ENCODE measurements around the gene NMBR. TPM values are rescaled to one million over a fixed set of nuclear protein-coding genes. Genes with fewer than 3 reads are reported as not detected.
"Not testable (repeated sequence)": the region's sequence is repeated elsewhere in the genome, so short reads cannot be mapped to it uniquely, and the experiment has no call there.

Gene NMBR
- total RNA-seq, 2 donors from 2014 or later: 0.49 TPM; not detected in 1

GRCh38 chr6:142068416-142068815 is 78.5 kb downstream of the NMBR start:
- Histone ChIP-seq H3K4me3 (no peak overlapping the region), H3K4me1 (ENCODE audit: control insufficient read depth in 1 of 2, low read depth in 2 of 2) (no peaks in the 10 kb centered on the region), H3K36me3 (no peaks in the 10 kb centered on the region), H3K27me3 (replicated peaks; ENCODE audit: insufficient read depth) (no peaks in the 10 kb centered on the region), H3K9me3 (no peaks in the 10 kb centered on the region), H3K27ac (no peak overlapping the region)
- no peak for TF ChIP-seq CTCF (IDR thresholded peaks at IDR 0.05)
- DNase-seq (ENCODE audit: low spot score) (no peak), ATAC-seq (ENCODE audit: insufficient number of reproducible peaks, low FRiP score, low read depth) (no peak)

- H3K27ac ChIP-seq; DNase-seq (ENCODE audit: low spot score); ATAC-seq (ENCODE audit: insufficient number of reproducible peaks, low FRiP score, low read depth); H3K4me1 ChIP-seq (ENCODE audit: control insufficient read depth in 1 of 2, low read depth in 2 of 2); H3K9me3 ChIP-seq; H3K36me3 ChIP-seq; H3K4me3 ChIP-seq; H3K27me3 ChIP-seq (replicated peaks; ENCODE audit: insufficient read depth): not testable (repeated sequence)
These were observed 84.1 kb downstream of the NMBR start for GRCh38 chr6:142062861-142063260.

GRCh38 chr6:142058551-142059290 is 88.2 kb downstream of the NMBR start:
- H3K27ac ChIP-seq: no peak overlapping the region
- no peak overlapping the region for H3K4me3 ChIP-seq
- TF ChIP-seq CTCF (IDR thresholded peaks at IDR 0.05): no peak
- H3K27me3 ChIP-seq (replicated peaks; ENCODE audit: insufficient read depth): no peaks in the 10 kb centered on the region
- DNase-seq (ENCODE audit: low spot score): no peak
- H3K36me3 ChIP-seq: no peaks in the 10 kb centered on the region
- no peaks in the 10 kb centered on the region for H3K4me1 ChIP-seq (ENCODE audit: control insufficient read depth in 1 of 2, low read depth in 2 of 2)
- peaks cover 3% of the 10 kb centered on the region for H3K9me3 ChIP-seq
- no peak for ATAC-seq (ENCODE audit: insufficient number of reproducible peaks, low FRiP score, low read depth)

GRCh38 chr6:142055219-142055618 is 91.7 kb downstream of the NMBR start:
- TF ChIP-seq CTCF (IDR thresholded peaks at IDR 0.05): no peak
- no peak for DNase-seq (ENCODE audit: low spot score)
- ATAC-seq (ENCODE audit: insufficient number of reproducible peaks, low FRiP score, low read depth): no peak
- Histone ChIP-seq H3K9me3 (peaks cover 5% of the 10 kb centered on the region), H3K27me3 (replicated peaks; ENCODE audit: insufficient read depth) (no peaks in the 10 kb centered on the region), H3K27ac (no peak overlapping the region), H3K36me3 (no peaks in the 10 kb centered on the region), H3K4me3 (no peak overlapping the region), H3K4me1 (ENCODE audit: control insufficient read depth in 1 of 2, low read depth in 2 of 2) (no peaks in the 10 kb centered on the region)

- no peak for DNase-seq (ENCODE audit: low spot score)
- Histone ChIP-seq H3K27me3 (replicated peaks; ENCODE audit: insufficient read depth) (no peaks in the 10 kb centered on the region), H3K4me3 (no peak overlapping the region), H3K36me3 (no peaks in the 10 kb centered on the region), H3K27ac (no peak overlapping the region), H3K4me1 (ENCODE audit: control insufficient read depth in 1 of 2, low read depth in 2 of 2) (no peaks in the 10 kb centered on the region), H3K9me3 (peaks cover 8% of the 10 kb centered on the region)
- no peak for TF ChIP-seq CTCF (IDR thresholded peaks at IDR 0.05)
- ATAC-seq (ENCODE audit: insufficient number of reproducible peaks, low FRiP score, low read depth): no peak
These were observed 95.5 kb downstream of the NMBR start for GRCh38 chr6:142051404-142051803.

- H3K4me3 ChIP-seq: no peak overlapping the region
- ATAC-seq (ENCODE audit: insufficient number of reproducible peaks, low FRiP score, low read depth) (no peak), DNase-seq (ENCODE audit: low spot score) (no peak)
- H3K9me3 ChIP-seq: peaks cover 5% of the 10 kb centered on the region
- H3K4me1 ChIP-seq (ENCODE audit: control insufficient read depth in 1 of 2, low read depth in 2 of 2): no peaks in the 10 kb centered on the region
- no peak for TF ChIP-seq CTCF (IDR thresholded peaks at IDR 0.05)
- no peaks in the 10 kb centered on the region for H3K27me3 ChIP-seq (replicated peaks; ENCODE audit: insufficient read depth)
- H3K27ac ChIP-seq: no peak overlapping the region
- H3K36me3 ChIP-seq: no peaks in the 10 kb centered on the region
These were observed 98.3 kb downstream of the NMBR start for GRCh38 chr6:142048593-142048980.

Measured in thoracic aorta (tissue), 2 donors.